ENCODE data around the gene CCDC142. TPM values are rescaled to one million over a fixed set of nuclear protein-coding genes. Genes with fewer than 3 reads are reported as not detected.

The CCDC142 gene
- total RNA-seq, 1 experiment from 2014 or later: 20.4 TPM

DNA sequence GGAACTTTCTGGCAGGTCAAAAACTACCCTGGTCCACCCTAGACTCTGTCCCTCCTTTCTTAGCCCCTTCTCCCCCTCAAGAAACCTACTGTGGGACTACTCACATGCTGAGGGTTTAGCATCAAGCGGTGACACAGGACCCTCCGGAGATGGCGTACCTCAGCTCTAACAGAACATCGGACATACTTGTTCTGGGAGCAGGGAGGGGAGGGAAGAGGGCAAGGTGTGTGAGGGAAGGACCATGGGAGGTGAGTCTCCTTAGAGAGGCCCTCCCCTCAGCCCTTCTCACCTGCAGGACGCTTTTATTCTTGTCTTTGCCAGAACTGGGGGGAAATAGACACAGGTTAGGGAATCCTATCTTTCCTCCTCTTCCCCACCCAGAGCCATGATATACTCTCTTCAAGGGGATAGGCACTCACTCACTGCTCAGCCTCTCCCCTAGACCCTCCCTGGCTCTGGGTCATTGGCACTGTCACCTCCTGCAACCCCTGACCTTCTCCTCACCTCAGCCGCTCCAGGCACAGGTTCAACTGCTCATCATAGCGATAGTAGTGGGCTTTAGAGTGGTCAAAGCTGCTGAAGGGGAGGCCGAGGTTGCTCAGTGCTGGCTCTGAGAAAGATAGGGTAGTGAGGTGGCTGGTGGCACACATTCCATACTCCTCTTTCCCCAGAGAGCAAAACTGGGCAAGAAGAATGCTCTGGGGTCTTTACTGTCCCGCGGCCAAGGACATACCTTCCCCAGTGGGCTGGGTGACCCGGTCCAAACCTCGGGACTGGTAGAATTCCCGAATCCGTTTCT lies 22.8 kb upstream of the CCDC142 start:
- Histone ChIP-seq H3K27ac (ENCODE audit: low read depth, low read length, poor library complexity, severe bottlenecking) (no peak overlapping the region), H3K27me3 (replicated peaks; ENCODE audit: insufficient read depth, low read depth, low read length, poor library complexity) (no peaks in the 10 kb centered on the region), H3K4me1 (ENCODE audit: insufficient read depth, low read length, poor library complexity, severe bottlenecking) (peaks cover 13% of the 10 kb centered on the region), H3K4me3 (ENCODE audit: low read depth, low read length, poor library complexity, severe bottlenecking) (peak overlapping the region; percentile 0), H3K9me3 (ENCODE audit: low read depth, low read length, poor library complexity, severe bottlenecking) (no peaks in the 10 kb centered on the region), H3K36me3 (ENCODE audit: insufficient read depth, low read length, poor library complexity, severe bottlenecking) (peaks cover 14% of the 10 kb centered on the region)
- no peak for DNase-seq (ENCODE audit: low spot score)
- BruUV-seq (replicated peaks): no TSS peak
- POLR2A ChIA-PET (ENCODE audit: low non-redundant PET): no interaction called here
- CTCF ChIA-PET: no interaction called here
- TF ChIP-seq EZH2 (IDR thresholded peaks at IDR 0.05; ENCODE audit: borderline replicate concordance, low read depth, low read length, poor library complexity, severe bottlenecking): no peak
- TF ChIP-seq, protein P1, sequence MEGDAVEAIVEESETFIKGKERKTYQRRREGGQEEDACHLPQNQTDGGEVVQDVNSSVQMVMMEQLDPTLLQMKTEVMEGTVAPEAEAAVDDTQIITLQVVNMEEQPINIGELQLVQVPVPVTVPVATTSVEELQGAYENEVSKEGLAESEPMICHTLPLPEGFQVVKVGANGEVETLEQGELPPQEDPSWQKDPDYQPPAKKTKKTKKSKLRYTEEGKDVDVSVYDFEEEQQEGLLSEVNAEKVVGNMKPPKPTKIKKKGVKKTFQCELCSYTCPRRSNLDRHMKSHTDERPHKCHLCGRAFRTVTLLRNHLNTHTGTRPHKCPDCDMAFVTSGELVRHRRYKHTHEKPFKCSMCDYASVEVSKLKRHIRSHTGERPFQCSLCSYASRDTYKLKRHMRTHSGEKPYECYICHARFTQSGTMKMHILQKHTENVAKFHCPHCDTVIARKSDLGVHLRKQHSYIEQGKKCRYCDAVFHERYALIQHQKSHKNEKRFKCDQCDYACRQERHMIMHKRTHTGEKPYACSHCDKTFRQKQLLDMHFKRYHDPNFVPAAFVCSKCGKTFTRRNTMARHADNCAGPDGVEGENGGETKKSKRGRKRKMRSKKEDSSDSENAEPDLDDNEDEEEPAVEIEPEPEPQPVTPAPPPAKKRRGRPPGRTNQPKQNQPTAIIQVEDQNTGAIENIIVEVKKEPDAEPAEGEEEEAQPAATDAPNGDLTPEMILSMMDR (conservative IDR thresholded peaks at IDR 0.05; ENCODE audit: low read depth, low read length): no peak
- intact Hi-C loops (cut with micrococcal nuclease; ENCODE audit: unreplicated experiment): loop anchor here (2.0 kb wide), 1 partner anchor 23 kb away; the partner anchor contains the start of genes AUP1 and HTRA2

DNA sequence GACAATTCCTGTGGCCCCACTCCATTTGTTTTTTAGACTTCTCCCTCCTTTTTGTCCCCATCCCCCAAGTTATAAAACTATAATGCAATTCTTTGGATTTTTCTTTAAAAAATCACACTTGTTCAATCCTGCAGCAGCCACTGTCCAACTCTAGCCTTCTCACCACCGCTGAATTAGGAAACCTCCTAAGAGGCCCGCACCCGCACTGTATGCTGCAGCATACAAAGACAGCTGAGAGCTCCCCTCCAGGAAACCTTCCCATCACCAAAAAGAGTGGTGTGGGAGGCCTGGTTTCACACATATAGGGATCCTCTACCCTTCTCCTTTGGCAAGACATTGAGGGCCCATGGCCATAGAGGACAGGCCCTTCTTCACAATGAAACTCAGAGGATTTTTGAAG lies 21.8 kb upstream of the CCDC142 start:
- Histone ChIP-seq H3K27ac (ENCODE audit: low read depth, low read length, poor library complexity, severe bottlenecking) (no peak overlapping the region), H3K4me1 (ENCODE audit: insufficient read depth, low read length, poor library complexity, severe bottlenecking) (peaks cover 13% of the 10 kb centered on the region), H3K27me3 (replicated peaks; ENCODE audit: insufficient read depth, low read depth, low read length, poor library complexity) (peaks cover 9% of the 10 kb centered on the region), H3K36me3 (ENCODE audit: insufficient read depth, low read length, poor library complexity, severe bottlenecking) (peaks cover 14% of the 10 kb centered on the region), H3K9me3 (ENCODE audit: low read depth, low read length, poor library complexity, severe bottlenecking) (no peaks in the 10 kb centered on the region), H3K4me3 (ENCODE audit: low read depth, low read length, poor library complexity, severe bottlenecking) (no peak overlapping the region)
- no TSS peak for BruUV-seq (replicated peaks)
- TF ChIP-seq, protein P1 (conservative IDR thresholded peaks at IDR 0.05; ENCODE audit: low read depth, low read length): no peak
- no peak for TF ChIP-seq EZH2 (IDR thresholded peaks at IDR 0.05; ENCODE audit: borderline replicate concordance, low read depth, low read length, poor library complexity, severe bottlenecking)
- DNase-seq (ENCODE audit: low spot score): no peak
- intact Hi-C loops (cut with micrococcal nuclease; ENCODE audit: unreplicated experiment): no loop called here
- ChIA-PET CTCF (no interaction called here), POLR2A (ENCODE audit: low non-redundant PET) (no interaction called here)

DNA sequence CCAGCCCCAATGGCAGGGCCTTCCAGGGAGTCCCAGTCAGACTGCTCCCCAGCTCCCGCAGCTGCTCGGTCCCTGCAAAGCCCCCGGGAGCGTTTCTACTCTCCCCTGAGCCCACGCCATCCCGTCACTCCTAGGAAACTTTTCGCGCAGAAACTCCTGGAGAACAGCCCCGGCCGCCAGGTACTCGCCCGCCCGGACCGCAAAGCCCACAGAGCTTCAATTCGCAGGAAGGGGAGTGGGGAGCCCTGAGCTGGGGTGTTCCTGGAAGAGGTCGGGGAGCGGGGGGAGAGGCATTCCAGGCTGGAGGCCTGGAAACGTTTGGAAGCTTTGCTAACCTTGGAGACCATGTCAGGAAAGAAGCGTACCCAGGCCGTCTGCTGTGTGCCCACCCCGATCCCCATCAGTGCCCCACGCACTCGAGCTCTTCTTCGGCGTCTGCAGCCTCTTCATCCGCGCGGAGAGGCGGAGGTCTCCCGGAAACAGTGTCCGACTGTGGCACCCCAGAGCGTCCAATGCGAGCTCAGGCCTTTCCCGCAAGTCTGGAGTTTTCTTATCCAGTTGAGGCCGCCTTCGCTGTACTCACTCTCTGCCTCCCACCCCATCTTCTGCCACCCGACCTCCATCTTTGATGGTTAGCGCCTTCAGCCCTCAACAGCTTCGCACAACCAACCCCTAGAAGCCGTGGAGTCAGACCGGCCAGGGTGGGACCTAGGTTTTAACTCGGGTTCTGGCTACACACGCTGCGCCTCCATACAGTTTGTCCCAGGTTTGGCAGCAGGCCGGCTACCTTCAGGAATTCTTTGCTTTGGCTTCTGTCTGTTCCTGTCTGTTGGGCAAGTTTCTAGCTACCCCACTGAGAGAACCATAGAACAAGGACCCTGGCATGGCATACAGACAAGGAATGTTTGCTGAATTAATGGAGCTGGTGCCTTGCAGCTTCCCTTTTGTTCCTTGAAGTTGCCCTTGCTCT lies 21.0 kb upstream of the CCDC142 start:
- CTCF ChIA-PET: no interaction called here
- intact Hi-C loops (cut with micrococcal nuclease; ENCODE audit: unreplicated experiment): no loop called here
- Histone ChIP-seq H3K4me3 (ENCODE audit: low read depth, low read length, poor library complexity, severe bottlenecking) (no peak overlapping the region), H3K27ac (ENCODE audit: low read depth, low read length, poor library complexity, severe bottlenecking) (no peak overlapping the region), H3K36me3 (ENCODE audit: insufficient read depth, low read length, poor library complexity, severe bottlenecking) (peaks cover 14% of the 10 kb centered on the region), H3K27me3 (replicated peaks; ENCODE audit: insufficient read depth, low read depth, low read length, poor library complexity) (peaks cover 17% of the 10 kb centered on the region), H3K9me3 (ENCODE audit: low read depth, low read length, poor library complexity, severe bottlenecking) (no peaks in the 10 kb centered on the region), H3K4me1 (ENCODE audit: insufficient read depth, low read length, poor library complexity, severe bottlenecking) (peaks cover 13% of the 10 kb centered on the region)
- POLR2A ChIA-PET (ENCODE audit: low non-redundant PET): no interaction called here
- no peak for TF ChIP-seq EZH2 (IDR thresholded peaks at IDR 0.05; ENCODE audit: borderline replicate concordance, low read depth, low read length, poor library complexity, severe bottlenecking)
- TF ChIP-seq, protein P1 (conservative IDR thresholded peaks at IDR 0.05; ENCODE audit: low read depth, low read length): no peak
- no peak for DNase-seq (ENCODE audit: low spot score)
- no TSS peak for BruUV-seq (replicated peaks)
